Uterus (tissue), 4 donors: ENCODE measurements around the gene FAM151A. TPM values are rescaled to one million over a fixed set of nuclear protein-coding genes. Genes with fewer than 3 reads are reported as not detected.

ENCODE experiments used
- DNase-seq, 2 donors: peaks; one replicate each; pipeline ENCODE4 v3.0.0-alpha.2; 2019 to 2020
- H3K27ac ChIP-seq, 2 donors: fragments of 200-600 bp; sonication (generic); 1 replicate in 1 of 2; 2 replicates in 1 of 2; pipeline ENCODE4 v1.5.1; 2016 to 2018
- H3K27me3 ChIP-seq, 2 donors: fragments of 200-600 bp; sonication (generic); one replicate each; pipeline ENCODE4 v1.5.1; 2018 to 2019; ENCODE audit warnings: control low read depth in 1 of 2
- H3K36me3 ChIP-seq, 2 donors: fragments of 200-600 bp; sonication (generic); one replicate each; pipeline ENCODE4 v1.5.1; 2019; ENCODE audit warnings: control low read depth in 1 of 2
- H3K4me1 ChIP-seq, 2 donors: fragments of 200-600 bp; sonication (generic); one replicate each; pipeline ENCODE4 v1.5.1; 2018 to 2019; ENCODE audit warnings: control low read depth in 1 of 2
- H3K4me3 ChIP-seq, 2 donors: fragments of 200-600 bp; sonication (generic); 1 replicate in 1 of 2; 2 replicates in 1 of 2; pipeline ENCODE4 v1.5.1; 2018 to 2019; ENCODE audit warnings: mild to moderate bottlenecking in 1 of 2
- H3K9me3 ChIP-seq, 2 donors: fragments of 200-600 bp; sonication (generic); one replicate each; pipeline ENCODE4 v1.5.1; 2019; ENCODE audit warnings: control low read depth in 1 of 2
- CTCF ChIP-seq, 4 experiments: fragments of 200-600 bp in 2 of 4; fragments of 450-650 bp in 2 of 4; sonication (generic) in 2 of 4; IDR thresholded peaks; one replicate each; pipeline ENCODE4 v1.5.1; 2016 to 2019; ENCODE audit warnings: antibody characterized with exemption in 4 of 4, mild to moderate bottlenecking in 2 of 4, moderate library complexity in 1 of 4
- POLR2A ChIP-seq, 2 donors: fragments of 450-650 bp; IDR thresholded peaks; one replicate each; pipeline ENCODE4 v1.6.1; 2016; ENCODE audit warnings: antibody characterized with exemption in 2 of 2, mild to moderate bottlenecking in 1 of 2, moderate library complexity in 1 of 2
- intact Hi-C: fragments of 100-400 bp; cut with DNase I; formaldehyde crosslinking; loops from one replicate; pipeline ENCODE4 v1.15.1; 2023; ENCODE audit warnings: low total_unique reads
- total RNA-seq, 4 donors: library from RNA; depleted of rRNA in 3 of 4; stranded (reverse); fragments of >200 nt in 3 of 4; gene quantifications; one replicate each; pipeline versions ENCODE4 v1.1.0 to v1.2.4, GENCODE V29; 2014 to 2023
- donor health status: DM: yes; HTN: yes; CAD: no.

The FAM151A gene
- total RNA-seq, 4 donors from 2014 or later, result not detected

- H3K36me3 ChIP-seq, result no peaks in the 10 kb centered on the region
- H3K4me3 ChIP-seq, result no peak overlapping the region
- H3K4me1 ChIP-seq, result no peaks in the 10 kb centered on the region
- H3K9me3 ChIP-seq, result no peaks in the 10 kb centered on the region
- no peak for DNase-seq
- H3K27me3 ChIP-seq, result no peaks in the 10 kb centered on the region
- no peak overlapping the region for H3K27ac ChIP-seq
- intact Hi-C loops, result no loop called here
- no peak for TF ChIP-seq CTCF (IDR thresholded peaks at IDR 0.05)
These were observed 22.2 kb downstream of the FAM151A start for GRCh38 chr1:54600947-54601721.

- intact Hi-C loops, result no loop called here
- H3K36me3 ChIP-seq, result no peaks in the 10 kb centered on the region
These were observed 24.0 kb downstream of the FAM151A start for GRCh38 chr1:54599211-54599823.

GRCh38 chr1:54597455-54598030 lies 25.8 kb downstream of the FAM151A start:
- Histone ChIP-seq H3K27ac (no peak overlapping the region), H3K27me3 (no peaks in the 10 kb centered on the region), H3K36me3 (no peaks in the 10 kb centered on the region), H3K4me3 (no peak overlapping the region), H3K9me3 (no peaks in the 10 kb centered on the region), H3K4me1 (no peaks in the 10 kb centered on the region)
- no peak for DNase-seq
- intact Hi-C loops, result no loop called here
- no peak for TF ChIP-seq CTCF (IDR thresholded peaks at IDR 0.05)
- TF ChIP-seq POLR2A (IDR thresholded peaks at IDR 0.05), result no peak

More at GRCh38 chr1:54599211-54599823, 24.0 kb downstream of the FAM151A start:
- no peaks in the 10 kb centered on the region for H3K9me3 ChIP-seq
- no peak overlapping the region for H3K4me3 ChIP-seq
- H3K4me1 ChIP-seq, result no peaks in the 10 kb centered on the region
- H3K27me3 ChIP-seq, result no peaks in the 10 kb centered on the region
- no peak for DNase-seq
- H3K27ac ChIP-seq, result no peak overlapping the region
- TF ChIP-seq CTCF (IDR thresholded peaks at IDR 0.05) (no peak), POLR2A (IDR thresholded peaks at IDR 0.05) (no peak)

- Histone ChIP-seq H3K27ac (no peak overlapping the region), H3K36me3 (no peaks in the 10 kb centered on the region), H3K9me3 (no peaks in the 10 kb centered on the region), H3K27me3 (no peaks in the 10 kb centered on the region), H3K4me3 (no peak overlapping the region), H3K4me1 (no peaks in the 10 kb centered on the region)
- intact Hi-C loops, result no loop called here
- DNase-seq, result no peak
- TF ChIP-seq CTCF (IDR thresholded peaks at IDR 0.05) (no peak), POLR2A (IDR thresholded peaks at IDR 0.05) (no peak)
These were observed 26.6 kb downstream of the FAM151A start for GRCh38 chr1:54596756-54597155.

GRCh38 chr1:54595956-54596498 lies 27.3 kb downstream of the FAM151A start:
- Histone ChIP-seq H3K4me3 (no peak overlapping the region), H3K9me3 (no peaks in the 10 kb centered on the region), H3K27me3 (no peaks in the 10 kb centered on the region), H3K36me3 (no peaks in the 10 kb centered on the region), H3K27ac (no peak overlapping the region), H3K4me1 (no peaks in the 10 kb centered on the region)
- TF ChIP-seq POLR2A (IDR thresholded peaks at IDR 0.05) (no peak), CTCF (IDR thresholded peaks at IDR 0.05) (no peak)
- no peak for DNase-seq
- intact Hi-C loops, result no loop called here
